Naive thymus-derived CD4-positive, alpha-beta T cell (primary cell): ENCODE data around the gene CNKSR2. TPM values are rescaled to one million over a fixed set of nuclear protein-coding genes. Genes with fewer than 3 reads are reported as not detected.

Source experiments
- ATAC-seq: fragments of 150-1000 bp; cut with Tn5 transposase; 2 replicates; pipeline ENCODE4 v1.10.0; 2021; ENCODE audit warnings: mild to moderate bottlenecking, moderate library complexity
- CTCF ChIA-PET: fragments of 350-600 bp; sonication (Branson Sonifier 250); formaldehyde crosslinking; loops from one replicate; lab custom pipeline; 2021; ENCODE audit warnings: antibody characterized with exemption; lab: Charles Lee
- POLR2A ChIA-PET: fragments of 350-600 bp; sonication (Branson Sonifier 250); formaldehyde crosslinking; loops from one replicate; lab custom pipeline; 2021; ENCODE audit warnings: antibody characterized with exemption, inconsistent platforms; lab: Charles Lee
- DNase-seq, 9 donors: peaks; one replicate each; pipeline versions ENCODE4 v3.0.0 to v3.0.0-alpha.2; 2020 to 2022; ENCODE audit warnings: mixed read lengths in 1 of 9
- H3K27ac ChIP-seq: one replicate; pipeline ENCODE4 v1.7.0; 2013; ENCODE audit warnings: mild to moderate bottlenecking, low read depth, low read length, moderate library complexity
- H3K27me3 ChIP-seq, 2 donors: one replicate each; pipeline ENCODE4 v1.7.0; 2013; ENCODE audit warnings: low read length in 2 of 2, mild to moderate bottlenecking in 2 of 2, moderate library complexity in 2 of 2; ENCODE audit not compliant: control insufficient read depth in 2 of 2, insufficient read depth in 2 of 2
- H3K36me3 ChIP-seq, 3 experiments: 1 replicate in 2 of 3; 2 replicates in 1 of 3; pipeline ENCODE4 v1.7.0; 2013; ENCODE audit warnings: low read length in 3 of 3, mild to moderate bottlenecking in 3 of 3, moderate library complexity in 1 of 3; ENCODE audit not compliant: insufficient read depth in 3 of 3, control insufficient read depth in 2 of 3
- H3K4me1 ChIP-seq, 2 donors: one replicate each; pipeline ENCODE4 v1.7.0; 2013; ENCODE audit warnings: low read length in 2 of 2, mild to moderate bottlenecking in 2 of 2, moderate library complexity in 1 of 2; ENCODE audit not compliant: control insufficient read depth in 2 of 2, insufficient read depth in 2 of 2
- H3K4me3 ChIP-seq: 2 replicates; pipeline ENCODE4 v1.7.0; 2013; ENCODE audit warnings: mild to moderate bottlenecking, low read length
- H3K9me3 ChIP-seq, 3 experiments: 1 replicate in 2 of 3; 2 replicates in 1 of 3; pipeline ENCODE4 v1.7.0; 2013; ENCODE audit warnings: low read length in 3 of 3; ENCODE audit not compliant: control insufficient read depth in 2 of 3
- H3K27ac Mint-ChIP-seq, 9 donors: one replicate each; pipeline ENCODE4 v1.8.0; 2020 to 2022; ENCODE audit warnings: mixed read lengths in 9 of 9, mild to moderate bottlenecking in 8 of 9, moderate library complexity in 5 of 9, inconsistent platforms in 2 of 9
- H3K27me3 Mint-ChIP-seq, 5 donors: one replicate each; pipeline ENCODE4 v1.8.0; 2021 to 2022; ENCODE audit warnings: mixed read lengths in 5 of 5, mild to moderate bottlenecking in 1 of 5
- H3K36me3 Mint-ChIP-seq, 5 donors: one replicate each; pipeline ENCODE4 v1.8.0; 2020 to 2022; ENCODE audit warnings: mixed read lengths in 5 of 5, mild to moderate bottlenecking in 3 of 5, inconsistent platforms in 1 of 5
- H3K4me1 Mint-ChIP-seq, 7 donors: one replicate each; pipeline ENCODE4 v1.8.0; 2020 to 2022; ENCODE audit warnings: mixed read lengths in 7 of 7, mild to moderate bottlenecking in 3 of 7, inconsistent platforms in 1 of 7
- H3K4me3 Mint-ChIP-seq, 10 donors: one replicate each; pipeline ENCODE4 v1.8.0; 2020 to 2022; ENCODE audit warnings: mild to moderate bottlenecking in 10 of 10, mixed read lengths in 10 of 10, moderate library complexity in 6 of 10, inconsistent platforms in 2 of 10
- H3K9me3 Mint-ChIP-seq, 11 donors: one replicate each; pipeline ENCODE4 v1.8.0; 2020 to 2022; ENCODE audit warnings: mixed read lengths in 11 of 11, mild to moderate bottlenecking in 4 of 11, inconsistent platforms in 1 of 11, moderate library complexity in 1 of 11
- intact Hi-C, 2 donors: fragments of 100-400 bp; cut with micrococcal nuclease; formaldehyde crosslinking; loops; one replicate each; pipeline ENCODE4 v1.15.1; 2023
- polyA plus RNA-seq, 2 donors: library from polyadenylated mRNA; unstranded; fragments of 300-500 nt; fragmentation: Illumina TruSeq; gene quantifications; one replicate each; pipeline ENCODE4 v1.2.3, GENCODE V29; 2021
- total RNA-seq, 6 experiments: library from RNA in 5 of 6; stranded (reverse) in 5 of 6; gene quantifications; 1 replicate in 5 of 6; 2 replicates in 1 of 6; pipeline ENCODE4 v1.2.3 and lab custom pipeline; 2021 to 2026

CNKSR2 gene
- total RNA-seq (10 to 100 TPM in 4 of 5 experiments, 1 to 10 TPM in 1; 6.3 to 25.3 (median 16.9) TPM), polyA plus RNA-seq (10 to 100 TPM; 11.1 to 13.6 TPM), total RNA-seq (lab: John Stamatoyannopoulos, UW) (31.1 reads per million, percentile 60 among the genes with 10 or more reads in this experiment)

DNA sequence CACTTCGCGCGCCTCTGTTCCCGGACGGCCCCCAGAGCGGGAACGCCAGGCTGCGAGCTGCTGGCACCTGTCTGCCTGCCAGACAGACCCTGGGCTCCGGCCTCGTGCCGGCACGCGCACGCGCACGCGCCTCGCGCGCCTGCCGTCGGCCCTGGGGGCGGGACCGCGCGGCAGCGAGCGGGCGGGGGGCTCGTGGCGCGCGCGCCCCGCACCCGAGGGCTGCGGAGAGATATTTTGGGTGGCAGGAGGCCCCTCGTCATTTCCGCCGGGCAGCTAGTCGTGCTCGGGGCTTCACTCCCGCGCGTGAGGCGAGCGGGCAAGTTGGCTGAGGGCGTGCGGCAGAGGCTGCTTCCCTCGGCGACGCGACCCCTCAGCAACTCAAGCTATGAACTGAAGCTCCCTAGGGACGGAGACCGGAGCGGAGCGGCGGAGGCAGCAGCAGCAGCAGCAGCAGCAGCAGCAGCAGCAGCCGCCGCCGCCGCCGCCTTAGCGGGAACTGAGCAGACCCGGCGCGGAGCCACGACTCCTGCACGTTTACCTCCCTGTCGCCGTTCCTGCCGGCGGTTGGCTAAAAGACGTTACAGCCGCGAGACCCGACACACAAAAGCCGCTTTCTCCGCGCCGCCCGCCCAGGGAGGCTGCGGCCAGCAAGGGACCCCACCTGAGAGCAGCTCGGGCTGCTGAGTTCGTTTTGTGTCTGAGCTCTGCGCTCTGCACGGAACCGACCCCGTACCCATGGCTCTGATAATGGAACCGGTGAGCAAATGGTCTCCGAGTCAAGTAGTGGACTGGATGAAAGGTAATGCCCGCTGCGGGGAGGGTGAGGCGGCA, at the start of gene CNKSR2:
TSS of gene CNKSR2 (plus strand) at position 256 of the 831 bp plus-strand sequence. CDS start at position 736, 480 bp downstream.
- Mint-ChIP-seq H3K27me3 (peaks cover 0 to 14% (median 0%) of the 10 kb centered on the region in 5 donors), H3K4me3 (peak within 1 kb of the TSS; percentile 84 to 95 (median 92)), H3K36me3 (no peaks in the 10 kb centered on the region), H3K4me1 (peaks cover 6 to 39% (median 34%) of the 10 kb centered on the region in 7 donors), H3K9me3 (no peaks in the 10 kb centered on the region), H3K27ac (peak within 1 kb of the TSS; percentile 55 to 90 (median 82))
- H3K27ac ChIP-seq, result peak within 1 kb of the TSS; percentile 70
- H3K9me3 ChIP-seq, result no peaks in the 10 kb centered on the region
- ATAC-seq, result peak; percentile 83
- H3K4me3 ChIP-seq, result peak within 1 kb of the TSS; percentile 62
- peaks cover 0 to 7% of the 10 kb centered on the region in 2 donors for H3K4me1 ChIP-seq
- intact Hi-C loops, result loop anchor here (1.0 to 10.0 kb wide), 10 partner anchors 8 to 1110 kb away; partner anchors contain the start of genes KLHL34 (in 1 of the 2) and RPS6KA3 (in 1 of the 2)
- DNase-seq, result peak; percentile 40 to 79 (median 70)
- no peaks in the 10 kb centered on the region for H3K27me3 ChIP-seq
- H3K36me3 ChIP-seq, result peaks cover 0 to 11% (median 0%) of the 10 kb centered on the region in 3 experiments
- ChIA-PET POLR2A (interaction anchor here (0.8 to 1.7 kb wide), 3 partner anchors 9 to 283 kb away, joined by 3 to 7 read pairs (median 3); no protein-coding TSS in a partner anchor), CTCF (no interaction called here)

DNA sequence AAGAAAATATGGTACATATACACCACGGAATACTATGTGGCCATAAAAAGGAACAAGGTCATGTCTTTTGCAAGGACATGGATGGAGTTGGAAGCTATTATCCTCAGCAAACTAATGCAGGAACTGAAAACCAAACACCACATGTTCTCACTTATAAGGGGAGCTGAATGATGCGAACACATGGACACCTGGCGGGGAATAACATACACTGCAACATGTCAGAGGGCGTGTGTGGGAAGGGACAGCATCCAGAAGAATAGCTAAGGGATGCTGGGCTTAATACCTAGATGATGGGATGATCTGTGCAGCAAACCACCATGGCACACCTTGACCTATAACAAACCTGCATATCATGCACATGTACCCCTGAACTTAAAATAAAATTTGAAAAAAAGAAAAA, 19.5 kb upstream of the CNKSR2 start:
- DNase-seq, result no peak
- H3K27me3 Mint-ChIP-seq, result no peaks in the 10 kb centered on the region
- H3K4me3 Mint-ChIP-seq, result no peak overlapping the region
- H3K36me3 Mint-ChIP-seq, result peaks cover 0 to 4% (median 3%) of the 10 kb centered on the region in 5 donors
- no peaks in the 10 kb centered on the region for H3K4me1 Mint-ChIP-seq
- no peak for ATAC-seq
- H3K27ac Mint-ChIP-seq, result no peak overlapping the region
- H3K4me1 ChIP-seq, result no peaks in the 10 kb centered on the region
- ChIA-PET CTCF (interaction anchor here (0.5 kb wide), 1 partner anchor 240 kb away, joined by 3 read pairs; no protein-coding TSS in a partner anchor), POLR2A (no interaction called here)
- H3K4me3 ChIP-seq, result no peak overlapping the region
- no peak overlapping the region for H3K27ac ChIP-seq
- H3K9me3 Mint-ChIP-seq, result peaks cover 2 to 34% (median 18%) of the 10 kb centered on the region in 11 donors
- H3K9me3 ChIP-seq, result peaks cover 0 to 6% (median 0%) of the 10 kb centered on the region in 3 experiments
- intact Hi-C loops, result no loop called here
- no peaks in the 10 kb centered on the region for H3K27me3 ChIP-seq
- no peaks in the 10 kb centered on the region for H3K36me3 ChIP-seq

DNA sequence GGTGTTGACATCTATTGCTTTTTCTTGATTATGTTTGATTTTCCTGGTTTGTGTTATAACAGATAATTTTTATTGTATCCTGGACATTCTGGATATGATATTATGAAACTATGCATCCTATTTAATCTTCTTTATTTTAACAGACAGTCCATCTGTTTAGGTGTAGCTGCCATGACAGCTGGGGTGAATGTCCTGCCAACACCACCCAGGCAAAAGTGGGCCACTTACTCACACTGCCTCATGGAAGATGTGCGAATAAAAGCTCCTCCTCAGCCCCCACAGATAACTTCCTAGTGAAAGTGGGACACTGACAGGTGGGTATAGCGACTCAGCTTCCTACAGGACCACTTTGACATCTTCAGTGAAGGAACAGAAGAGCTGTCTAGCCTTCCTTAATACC, 18.4 kb upstream of the CNKSR2 start:
- no peak overlapping the region for H3K27ac ChIP-seq
- intact Hi-C loops, result no loop called here

DNA sequence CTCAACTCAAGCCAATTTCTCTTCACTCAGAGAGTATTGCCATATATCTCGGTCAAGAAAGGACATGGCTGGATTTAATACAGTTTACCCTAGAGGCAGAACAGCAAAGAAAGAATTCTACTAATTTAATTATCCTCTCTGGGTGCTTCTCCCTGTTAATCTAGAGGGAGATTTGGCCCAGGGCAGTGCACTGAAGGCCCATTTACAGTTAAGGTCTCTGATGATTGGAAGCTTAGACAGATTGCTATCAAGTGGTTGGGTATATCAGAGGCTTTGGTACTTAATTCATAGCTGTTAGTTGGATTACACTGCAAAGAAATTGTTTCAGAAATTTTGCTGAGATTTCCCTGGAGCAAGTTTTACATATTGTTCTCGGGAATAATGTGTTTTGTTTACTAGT, 4.6 kb upstream of the CNKSR2 start:
- Mint-ChIP-seq H3K36me3 (no peaks in the 10 kb centered on the region), H3K4me1 (peaks cover 0 to 5% (median 3%) of the 10 kb centered on the region in 7 donors), H3K27me3 (peaks cover 0 to 11% (median 0%) of the 10 kb centered on the region in 5 donors), H3K9me3 (peaks cover 0 to 7% (median 0%) of the 10 kb centered on the region in 11 donors), H3K4me3 (no peak overlapping the region), H3K27ac (no peak overlapping the region)
- CTCF ChIA-PET, result no interaction called here
- Histone ChIP-seq H3K27ac (no peak overlapping the region), H3K27me3 (no peaks in the 10 kb centered on the region), H3K36me3 (peaks cover 0 to 7% (median 0%) of the 10 kb centered on the region in 3 experiments), H3K4me1 (peaks cover 0 to 7% of the 10 kb centered on the region in 2 donors), H3K4me3 (no peak overlapping the region), H3K9me3 (no peaks in the 10 kb centered on the region)
- ATAC-seq (no peak), DNase-seq (no peak)
- POLR2A ChIA-PET, result no interaction called here
- intact Hi-C loops, result loop anchor here (2.0 to 10.0 kb wide), 6 partner anchors 15 to 1105 kb away; partner anchors contain the start of genes MBTPS2 (in 1 of the 2) and RPS6KA3 (in 1 of the 2)

More for the DNA sequence above, 18.4 kb upstream of the CNKSR2 start:
- ATAC-seq, result no peak
- ChIA-PET POLR2A (no interaction called here), CTCF (no interaction called here)
- DNase-seq, result no peak
- Histone ChIP-seq H3K4me3 (no peak overlapping the region), H3K36me3 (no peaks in the 10 kb centered on the region), H3K27me3 (no peaks in the 10 kb centered on the region), H3K4me1 (no peaks in the 10 kb centered on the region), H3K9me3 (peaks cover 0 to 6% (median 0%) of the 10 kb centered on the region in 3 experiments)
- Mint-ChIP-seq H3K36me3 (peaks cover 0 to 4% (median under 1%) of the 10 kb centered on the region in 5 donors), H3K9me3 (peaks cover 0 to 23% (median 10%) of the 10 kb centered on the region in 11 donors), H3K27ac (no peak overlapping the region), H3K27me3 (no peaks in the 10 kb centered on the region), H3K4me1 (no peaks in the 10 kb centered on the region), H3K4me3 (no peak overlapping the region)

DNA sequence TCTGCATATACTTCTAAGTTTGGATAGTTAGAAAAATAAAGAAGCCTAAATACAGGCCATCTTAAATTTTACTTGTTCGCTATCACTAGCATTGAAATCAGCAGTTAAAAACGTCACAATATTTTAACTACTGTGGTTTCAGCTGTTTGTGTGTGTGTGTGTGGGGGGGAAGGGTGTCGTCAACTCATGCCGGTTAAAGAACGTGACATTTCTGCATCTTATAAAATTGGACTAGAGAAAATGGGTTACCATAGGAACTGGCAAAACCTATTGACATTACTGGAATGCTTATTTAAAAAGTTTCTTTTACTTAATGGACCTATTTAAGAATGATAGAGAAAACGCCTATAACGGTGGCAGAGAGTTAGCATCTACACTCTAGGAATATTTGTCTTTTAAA, 1.2 kb upstream of the CNKSR2 start:
- peak overlapping the region; percentile 35 to 94 (median 80) for H3K4me3 Mint-ChIP-seq
- Histone ChIP-seq H3K27me3 (no peaks in the 10 kb centered on the region), H3K36me3 (peaks cover 0 to 11% (median 0%) of the 10 kb centered on the region in 3 experiments), H3K4me3 (no peak overlapping the region), H3K4me1 (peaks cover 0 to 7% of the 10 kb centered on the region in 2 donors), H3K9me3 (no peaks in the 10 kb centered on the region), H3K27ac (no peak overlapping the region)
- H3K27ac Mint-ChIP-seq, result peak overlapping the region in 6 of 9 donors; percentile 34 to 82 (median 48)
- DNase-seq (peak in 6 of 9 donors; percentile 3 to 29 (median 6)), ATAC-seq (no peak)
- CTCF ChIA-PET, result no interaction called here
- H3K36me3 Mint-ChIP-seq, result no peaks in the 10 kb centered on the region
- H3K9me3 Mint-ChIP-seq, result no peaks in the 10 kb centered on the region
- H3K27me3 Mint-ChIP-seq, result peaks cover 0 to 14% (median 0%) of the 10 kb centered on the region in 5 donors
- POLR2A ChIA-PET, result no interaction called here
- intact Hi-C loops, result loop anchor here (5.0 to 10.0 kb wide), 4 partner anchors 219 to 1108 kb away; partner anchors contain the start of gene RPS6KA3 (in 1 of the 2)
- peaks cover 5 to 28% (median 23%) of the 10 kb centered on the region in 7 donors for H3K4me1 Mint-ChIP-seq

DNA sequence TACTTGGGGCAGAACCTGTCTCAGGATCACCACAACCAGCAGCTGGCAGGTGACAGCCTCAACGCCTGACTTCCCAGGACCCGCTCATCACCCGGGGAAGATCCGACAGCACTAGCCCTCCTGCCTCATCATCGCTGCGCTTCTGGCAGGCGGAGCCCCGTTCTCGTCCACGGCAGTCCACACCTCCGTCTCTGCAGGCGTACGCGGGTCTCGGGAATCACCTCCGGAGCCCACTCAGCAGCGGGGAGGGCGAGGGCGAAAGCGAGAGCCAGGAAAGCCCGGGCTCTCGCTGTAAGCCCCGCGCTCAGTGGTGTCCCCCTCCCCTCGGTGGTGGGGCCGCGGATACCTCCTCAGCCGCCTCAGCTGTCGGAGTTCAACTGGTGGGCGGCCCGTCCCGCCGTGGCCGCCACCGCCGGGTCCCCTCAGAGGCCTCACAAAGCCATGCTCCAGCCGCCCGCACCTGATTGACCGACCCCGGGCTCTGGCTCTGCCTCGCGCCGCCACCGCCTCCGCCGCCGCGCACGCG, 518 bp upstream of the CNKSR2 start:
- Mint-ChIP-seq H3K27me3 (peaks cover 0 to 14% (median 0%) of the 10 kb centered on the region in 5 donors), H3K4me1 (peaks cover 6 to 32% (median 27%) of the 10 kb centered on the region in 7 donors), H3K9me3 (no peaks in the 10 kb centered on the region), H3K36me3 (no peaks in the 10 kb centered on the region), H3K4me3 (peak overlapping the region; percentile 78 to 94 (median 85)), H3K27ac (peak overlapping the region; percentile 20 to 84 (median 62))
- H3K9me3 ChIP-seq, result no peaks in the 10 kb centered on the region
- intact Hi-C loops, result loop anchor here (1.0 to 10.0 kb wide), 10 partner anchors 9 to 1109 kb away; partner anchors contain the start of genes KLHL34 (in 1 of the 2) and RPS6KA3 (in 1 of the 2)
- ChIA-PET CTCF (no interaction called here), POLR2A (interaction anchor here (0.8 to 1.7 kb wide), 3 partner anchors 10 to 284 kb away, joined by 3 to 7 read pairs (median 3); no protein-coding TSS in a partner anchor)
- peak overlapping the region; percentile 47 for H3K4me3 ChIP-seq
- H3K27me3 ChIP-seq, result no peaks in the 10 kb centered on the region
- DNase-seq (peak in 3 of 9 donors; percentile 14 to 25 (median 22)), ATAC-seq (peak; percentile 53)
- peaks cover 0 to 11% (median 0%) of the 10 kb centered on the region in 3 experiments for H3K36me3 ChIP-seq
- H3K27ac ChIP-seq, result peak overlapping the region; percentile 70
- peaks cover 0 to 7% of the 10 kb centered on the region in 2 donors for H3K4me1 ChIP-seq
